Heart left ventricle (tissue), 16 donors: ENCODE data around the gene NFAT5. TPM values are rescaled to one million over a fixed set of nuclear protein-coding genes. Genes with fewer than 3 reads are reported as not detected.
A peak's percentile ranks its signal among the peaks of the same experiment; 100 is the strongest.

Experiments
- ATAC-seq, 4 donors: fragments of 200-7000 bp; cut with Tn5 transposase; one replicate each; pipeline ENCODE4 v1.9.1; 2020 to 2022; ENCODE audit warnings: moderate library complexity in 4 of 4, mild to moderate bottlenecking in 3 of 4, moderate number of reproducible peaks in 1 of 4
- DNase-seq, 5 donors: peaks; one replicate each; pipeline ENCODE4 v3.0.0-alpha.2; 2020
- H3K27ac ChIP-seq, 12 donors: fragments of 200-600 bp; sonication (generic) in 4 of 12; one replicate each; pipeline versions ENCODE4 v1.5.0 to v1.8.0; 2016 to 2022; ENCODE audit warnings: mild to moderate bottlenecking in 2 of 12
- H3K27me3 ChIP-seq, 9 donors: fragments of 200-600 bp; sonication (generic) in 2 of 9; one replicate each; pipeline versions ENCODE4 v1.5.1 to v1.8.0; 2016 to 2022; ENCODE audit warnings: mild to moderate bottlenecking in 3 of 9
- H3K36me3 ChIP-seq, 9 donors: fragments of 200-600 bp; sonication (generic) in 2 of 9; one replicate each; pipeline versions ENCODE4 v1.5.0 to v1.8.0; 2018 to 2022; ENCODE audit warnings: mild to moderate bottlenecking in 2 of 9
- H3K4me1 ChIP-seq, 12 donors: fragments of 200-600 bp; sonication (generic) in 4 of 12; one replicate each; pipeline versions ENCODE4 v1.5.0 to v1.8.0; 2016 to 2022; ENCODE audit warnings: mild to moderate bottlenecking in 3 of 12
- H3K4me3 ChIP-seq, 12 donors: fragments of 200-600 bp; sonication (generic) in 4 of 12; one replicate each; pipeline versions ENCODE4 v1.5.0 to v1.8.0; 2017 to 2022; ENCODE audit warnings: mild to moderate bottlenecking in 9 of 12, moderate library complexity in 4 of 12
- H3K9me3 ChIP-seq, 12 donors: fragments of 200-600 bp; sonication (generic) in 4 of 12; one replicate each; pipeline versions ENCODE4 v1.5.0 to v1.8.0; 2016 to 2022; ENCODE audit warnings: mild to moderate bottlenecking in 1 of 12
- POLR2A ChIP-seq, 2 donors: fragments of 450-650 bp; IDR thresholded peaks; one replicate each; pipeline ENCODE4 v1.6.1; 2017; ENCODE audit warnings: antibody characterized with exemption in 2 of 2, mild to moderate bottlenecking in 2 of 2, moderate library complexity in 2 of 2
- WGBS, 4 donors: extraction: QIAGEN DNeasy Blood & Tissue Kit in 2 of 4; methylation state at CpG; one replicate each; pipeline versions ENCODE4 v1.1.5 to v1.1.7; 2013 to 2018; 5-methylcytosine and 5-hydroxymethylcytosine counted together
- intact Hi-C, 10 donors: fragments of 100-400 bp; cut with DNase I; formaldehyde crosslinking; loops; one replicate each; pipeline versions ENCODE4 v1.11.1 to v1.14.2; 2022
- polyA plus RNA-seq, 2 donors: library from polyadenylated mRNA; stranded (reverse); fragments of 200-250 nt; gene quantifications; one replicate each; pipeline ENCODE4 v1.2.3, GENCODE V29; 2013
- total RNA-seq, 9 donors: library from RNA; depleted of rRNA in 2 of 9; stranded (reverse); fragments of >200 nt in 2 of 9; fragmentation: NEBNext Ultra II Directional in 3 of 9; extraction: Animal tissue kit (Norgen Biotek cat#: 25700) in 3 of 9; gene quantifications; one replicate each; pipeline versions ENCODE4 v1.1.0 to v1.2.4, GENCODE V29; 2016 to 2023
- TF ChIP-seq, protein P1 (sequence below), 12 donors: fragments of 200-600 bp; sonication (generic) in 4 of 12; IDR thresholded peaks; one replicate each; pipeline versions ENCODE4 v1.5.0 to v1.8.0; 2018 to 2022; ENCODE audit warnings: antibody characterized with exemption in 12 of 12, mild to moderate bottlenecking in 5 of 12
- donor health status: ischemic (EF 13 %, LVEDD 7.1; RV severe dilation, severe dysfunction).
- donor health status: healthy with polysubstance abuse.
- donor health status: DM: no; HTN: yes; CAD: no.
- donor health status: DM: no; HTN: no; CAD: no.
- donor health status: ischemic (EF 25% LVEDD 6.9; RV normal size, moderate dysfunction).
- donor health status: ischemic (EF 25% LVEDD 5.7; RV mildly dilated, moderate dysfunction).
- donor health status: healthy.
- donor health status: DM: yes; HTN: yes; CAD: no.
- donor health status: ischemic (EF 35%, LVEDD 5.7; RV mildly dilated, moderate dysfunction).
- donor health status: nonischemic (EF 11% LVEDD 7.7; RV severe dilation, severe dysfunction).
- donor health status: DM: yes; HTN: yes; CAD: no.
- donor health status: PGD.
- donor health status: ischemic (EF 29% LVEDD 5.4; RV normal size, mild dysfunction).
- donor health status: nonischemic (EF 23%, LVEDD 6.1; RV moderate dilation, normal function).

The NFAT5 gene
- total and polyA plus RNA-seq, 11 donors: 4.9 to 30.5 (median 20.6) TPM

DNA sequence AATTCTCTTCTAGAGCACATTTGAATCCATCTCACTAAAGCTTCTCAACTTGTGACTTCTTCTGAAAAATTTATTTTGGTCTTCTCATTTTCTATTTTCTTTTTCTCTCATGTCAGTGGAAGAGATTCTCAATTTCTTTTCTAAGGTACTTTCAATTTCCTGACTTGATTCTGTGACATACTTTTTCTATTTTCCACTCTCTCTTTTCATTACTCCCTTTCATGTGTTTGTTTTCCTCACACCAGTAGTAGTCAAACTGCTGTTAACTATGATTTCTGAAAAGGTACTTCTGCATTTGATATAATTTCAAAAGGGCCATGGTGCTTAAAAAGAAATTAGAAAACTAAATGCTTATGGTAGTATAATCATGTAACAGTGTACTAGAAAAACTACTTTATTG, 41.9 kb downstream of the NFAT5 start:
- Histone ChIP-seq H3K27me3 (no peaks in the 10 kb centered on the region), H3K4me3 (no peak overlapping the region), H3K36me3 (peaks cover 0 to 5% (median 0%) of the 10 kb centered on the region in 9 donors), H3K4me1 (peaks cover 0 to 31% (median 20%) of the 10 kb centered on the region in 12 donors), H3K27ac (no peak overlapping the region), H3K9me3 (no peaks in the 10 kb centered on the region)
- ATAC-seq (no peak), DNase-seq (no peak)
- intact Hi-C loops: no loop called here
- TF ChIP-seq, protein P1, sequence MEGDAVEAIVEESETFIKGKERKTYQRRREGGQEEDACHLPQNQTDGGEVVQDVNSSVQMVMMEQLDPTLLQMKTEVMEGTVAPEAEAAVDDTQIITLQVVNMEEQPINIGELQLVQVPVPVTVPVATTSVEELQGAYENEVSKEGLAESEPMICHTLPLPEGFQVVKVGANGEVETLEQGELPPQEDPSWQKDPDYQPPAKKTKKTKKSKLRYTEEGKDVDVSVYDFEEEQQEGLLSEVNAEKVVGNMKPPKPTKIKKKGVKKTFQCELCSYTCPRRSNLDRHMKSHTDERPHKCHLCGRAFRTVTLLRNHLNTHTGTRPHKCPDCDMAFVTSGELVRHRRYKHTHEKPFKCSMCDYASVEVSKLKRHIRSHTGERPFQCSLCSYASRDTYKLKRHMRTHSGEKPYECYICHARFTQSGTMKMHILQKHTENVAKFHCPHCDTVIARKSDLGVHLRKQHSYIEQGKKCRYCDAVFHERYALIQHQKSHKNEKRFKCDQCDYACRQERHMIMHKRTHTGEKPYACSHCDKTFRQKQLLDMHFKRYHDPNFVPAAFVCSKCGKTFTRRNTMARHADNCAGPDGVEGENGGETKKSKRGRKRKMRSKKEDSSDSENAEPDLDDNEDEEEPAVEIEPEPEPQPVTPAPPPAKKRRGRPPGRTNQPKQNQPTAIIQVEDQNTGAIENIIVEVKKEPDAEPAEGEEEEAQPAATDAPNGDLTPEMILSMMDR (IDR thresholded peaks at IDR 0.05): no peak
- no peak for TF ChIP-seq POLR2A (IDR thresholded peaks at IDR 0.05)

DNA sequence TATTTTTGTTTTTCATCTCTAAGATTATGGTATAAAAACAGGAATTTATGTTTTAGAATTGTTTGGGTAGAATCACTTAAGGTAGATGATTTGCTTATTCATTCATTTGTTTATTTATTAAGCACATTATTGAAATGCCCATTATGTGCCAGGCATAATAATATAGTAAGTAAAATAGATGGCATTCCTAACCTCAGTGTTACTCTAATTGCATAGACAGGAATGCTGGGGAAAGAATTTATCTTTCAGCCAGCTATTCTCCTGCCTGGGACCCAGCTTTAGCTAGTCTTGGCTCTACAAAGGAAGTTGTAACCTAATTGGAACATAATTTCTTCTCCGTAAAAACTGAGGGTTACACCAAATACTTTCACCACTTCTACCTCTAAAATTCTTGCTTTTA, 44.6 kb downstream of the NFAT5 start:
- TF ChIP-seq, protein P1 (IDR thresholded peaks at IDR 0.05): no peak
- TF ChIP-seq POLR2A (IDR thresholded peaks at IDR 0.05): no peak
- Histone ChIP-seq H3K27me3 (no peaks in the 10 kb centered on the region), H3K4me3 (no peak overlapping the region), H3K27ac (peak overlapping the region in 2 of 12 donors; percentile 1 to 2), H3K4me1 (peaks cover 0 to 50% (median 35%) of the 10 kb centered on the region in 12 donors), H3K36me3 (peaks cover 0 to 5% (median 0%) of the 10 kb centered on the region in 9 donors), H3K9me3 (no peaks in the 10 kb centered on the region)
- intact Hi-C loops: no loop called here
- ATAC-seq (no peak), DNase-seq (no peak)
- WGBS, 4 donors: 11 to 32% (median 19%) methylated on average over 1 of the region's 1 CpG

DNA sequence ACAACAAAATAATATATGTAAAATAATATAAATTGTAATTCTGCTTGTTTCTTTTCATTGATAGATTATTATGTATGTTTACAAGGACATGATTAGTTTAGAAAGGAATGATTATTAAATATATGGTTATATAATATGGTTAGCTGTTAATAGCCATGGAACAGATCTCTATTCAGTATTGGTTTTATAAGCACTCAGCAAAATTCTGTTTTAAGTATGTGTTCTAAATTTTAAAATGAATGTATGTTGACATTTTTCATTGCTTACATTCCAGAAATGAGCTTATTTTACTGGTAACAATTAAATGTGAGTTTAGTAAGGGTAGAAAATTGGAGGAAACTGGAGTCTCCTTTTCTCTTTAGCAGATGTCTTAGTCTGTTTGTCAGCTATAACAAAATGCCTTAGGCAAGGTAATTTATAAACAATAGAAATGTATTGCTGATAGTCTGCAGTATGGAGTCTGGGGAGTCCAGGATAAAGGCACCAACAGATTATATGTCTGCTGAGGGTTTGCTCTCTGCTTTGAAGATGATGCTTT, 45.4 kb downstream of the NFAT5 start:
- H3K9me3 ChIP-seq: no peaks in the 10 kb centered on the region
- intact Hi-C loops: no loop called here
- TF ChIP-seq, protein P1 (IDR thresholded peaks at IDR 0.05): no peak
- TF ChIP-seq POLR2A (IDR thresholded peaks at IDR 0.05): no peak
- H3K36me3 ChIP-seq: peaks cover 0 to 5% (median 0%) of the 10 kb centered on the region in 9 donors
- ATAC-seq (no peak), DNase-seq (no peak)
- no peaks in the 10 kb centered on the region for H3K27me3 ChIP-seq
- peak overlapping the region in 3 of 12 donors; percentile 0 to 2 (median 1) for H3K27ac ChIP-seq
- no peak overlapping the region for H3K4me3 ChIP-seq
- H3K4me1 ChIP-seq: peaks cover 0 to 58% (median 38%) of the 10 kb centered on the region in 12 donors

DNA sequence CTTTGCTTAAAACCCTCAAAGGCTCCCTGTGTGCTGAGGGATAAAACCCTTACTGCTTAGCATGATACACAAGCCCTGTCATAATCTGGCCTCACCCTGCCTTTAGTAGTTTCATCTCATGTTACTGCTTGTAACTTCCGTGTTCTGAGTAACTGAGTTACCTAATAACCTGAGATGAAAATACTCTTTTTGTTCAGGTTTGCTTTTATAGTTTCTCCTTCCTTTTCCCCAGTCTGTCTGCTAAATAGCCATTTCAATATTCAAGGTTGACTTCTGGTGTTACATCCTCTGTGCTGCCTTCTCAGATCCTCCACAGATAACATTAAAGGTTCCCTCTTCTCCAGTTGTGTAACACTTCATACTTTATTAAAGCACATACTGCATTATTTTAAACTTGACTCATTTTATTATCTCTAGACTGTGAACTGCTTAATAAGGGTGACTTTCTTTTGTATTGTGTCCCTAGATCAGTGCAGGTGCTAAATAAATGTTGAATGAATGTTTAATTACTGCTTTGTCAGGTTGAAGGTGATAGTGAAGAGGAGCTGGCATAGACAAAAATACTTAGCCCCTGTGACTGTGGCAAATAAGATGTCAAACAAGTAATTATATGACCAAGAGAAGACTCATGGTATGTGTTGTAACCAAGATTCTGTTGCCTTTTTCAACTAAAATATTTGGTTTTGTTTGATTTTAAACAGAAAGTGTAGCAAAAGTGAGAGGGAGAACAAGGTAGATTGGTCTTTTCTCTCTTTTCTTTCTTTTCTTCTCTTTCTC, 47.8 kb downstream of the NFAT5 start:
- no peaks in the 10 kb centered on the region for H3K27me3 ChIP-seq
- intact Hi-C loops: no loop called here
- peaks cover 0 to 72% (median 44%) of the 10 kb centered on the region in 12 donors for H3K4me1 ChIP-seq
- no peaks in the 10 kb centered on the region for H3K9me3 ChIP-seq
- DNase-seq (no peak), ATAC-seq (peak in 2 of 4 donors; percentile 40)
- no peak for TF ChIP-seq POLR2A (IDR thresholded peaks at IDR 0.05)
- TF ChIP-seq, protein P1 (IDR thresholded peaks at IDR 0.05): no peak
- H3K4me3 ChIP-seq: no peak overlapping the region
- no peaks in the 10 kb centered on the region for H3K36me3 ChIP-seq
- 36 to 58% (median 53%) methylated on average over 1 of the region's 1 CpG for WGBS, 4 donors
- H3K27ac ChIP-seq: peak overlapping the region in 7 of 12 donors; percentile 0 to 47 (median 25)
